Ishikawa (cell line): Measurements from ENCODE around the gene KEL.

Experiments used
- NFIC ChIP-seq: IDR thresholded peaks from 2 replicates; pipeline ENCODE4 v1.6.1; 2012
- RAD21 ChIP-seq: IDR thresholded peaks from 2 replicates; pipeline ENCODE4 v1.6.1; 2012; ENCODE audit warnings: low read depth
- REST ChIP-seq: IDR thresholded peaks from 2 replicates; pipeline ENCODE4 v1.6.1; 2012; ENCODE audit warnings: low read depth, mild to moderate bottlenecking
- TAF1 ChIP-seq: IDR thresholded peaks from 2 replicates; pipeline ENCODE4 v1.6.1; 2012; ENCODE audit warnings: low read depth, mild to moderate bottlenecking

- TF ChIP-seq RAD21 (no peak), TAF1 (no peak), REST (no peak), NFIC (no peak)
Observed at GRCh38 chr7:142927949-142928348, 34.2 kb downstream of the KEL start.
